Sigmoid colon (tissue), 7 donors: ENCODE measurements around the gene UBR2. TPM values are rescaled to one million over a fixed set of nuclear protein-coding genes. Genes with fewer than 3 reads are reported as not detected.
"Not testable (repeated sequence)": the region's sequence is repeated elsewhere in the genome, so short reads cannot be mapped to it uniquely, and the experiment has no call there.

Source experiments
- DNase-seq: peaks from one replicate; pipeline ENCODE4 v3.0.0-alpha.2; 2019
- H3K27ac ChIP-seq, 4 donors: fragments of 200-600 bp; sonication (generic); one replicate each; pipeline ENCODE4 v1.5.1; 2016 to 2019; ENCODE audit warnings: mild to moderate bottlenecking in 1 of 4
- H3K27me3 ChIP-seq, 3 donors: fragments of 200-600 bp; sonication (generic); one replicate each; pipeline ENCODE4 v1.5.1; 2019; ENCODE audit warnings: mild to moderate bottlenecking in 1 of 3
- H3K36me3 ChIP-seq, 4 donors: fragments of 200-600 bp; sonication (generic); one replicate each; pipeline ENCODE4 v1.5.1; 2016 to 2019
- H3K4me1 ChIP-seq, 4 donors: fragments of 200-600 bp; sonication (generic); one replicate each; pipeline ENCODE4 v1.5.1; 2017 to 2019
- H3K4me3 ChIP-seq, 4 donors: fragments of 200-600 bp; sonication (generic); one replicate each; pipeline ENCODE4 v1.5.1; 2017 to 2019; ENCODE audit warnings: mild to moderate bottlenecking in 2 of 4, moderate library complexity in 1 of 4
- H3K9me3 ChIP-seq, 4 donors: fragments of 200-600 bp in 3 of 4; sonication (generic) in 3 of 4; one replicate each; pipeline versions ENCODE4 v1.5.1 to v1.6.1; 2013 to 2019
- EP300 ChIP-seq, 4 donors: sonication (generic); formaldehyde crosslinking; IDR thresholded peaks; one replicate each; pipeline ENCODE4 v1.6.1; 2017; ENCODE audit warnings: antibody characterized with exemption in 4 of 4
- POLR2A ChIP-seq, 2 donors: fragments of 450-650 bp; IDR thresholded peaks; one replicate each; pipeline ENCODE4 v1.6.1; 2016; ENCODE audit warnings: antibody characterized with exemption in 2 of 2, mild to moderate bottlenecking in 2 of 2, moderate library complexity in 2 of 2
- POLR2AphosphoS5 ChIP-seq, 4 donors: sonication (generic); formaldehyde crosslinking; IDR thresholded peaks; one replicate each; pipeline ENCODE4 v1.6.1; 2017; ENCODE audit warnings: antibody characterized with exemption in 4 of 4
- WGBS, 2 donors: extraction: QIAGEN DNeasy Blood & Tissue Kit; methylation state at CpG; one replicate each; pipeline ENCODE4 v1.1.7; 2013; 5-methylcytosine and 5-hydroxymethylcytosine counted together
- intact Hi-C: fragments of 100-400 bp; cut with DNase I; formaldehyde crosslinking; loops from one replicate; pipeline ENCODE4 v1.15.1; 2023
- polyA plus RNA-seq, 3 donors: library from polyadenylated mRNA; stranded (reverse); fragments of 200-250 nt; gene quantifications; one replicate each; pipeline ENCODE4 v1.2.3, GENCODE V29; 2013
- total RNA-seq, 4 donors: library from RNA; depleted of rRNA; stranded (reverse); fragments of >200 nt; gene quantifications; one replicate each; pipeline ENCODE4 v1.1.0, GENCODE V29; 2016
- TF ChIP-seq, protein P1 (sequence below), 4 experiments: fragments of 450-650 bp in 3 of 4; fragments of 200-600 bp in 1 of 4; IDR thresholded peaks; one replicate each; pipeline ENCODE4 v1.5.1; 2016 to 2019; ENCODE audit warnings: antibody characterized with exemption in 4 of 4, mild to moderate bottlenecking in 3 of 4, moderate library complexity in 2 of 4
- donor health status: healthy with polysubstance abuse.
- donor health status: Bipolar disorder and iron deficiency.
- donor health status: healthy.

UBR2 gene
- total and polyA plus RNA-seq, 7 donors, result 6.6 to 34.3 (median 30.4) TPM

DNA sequence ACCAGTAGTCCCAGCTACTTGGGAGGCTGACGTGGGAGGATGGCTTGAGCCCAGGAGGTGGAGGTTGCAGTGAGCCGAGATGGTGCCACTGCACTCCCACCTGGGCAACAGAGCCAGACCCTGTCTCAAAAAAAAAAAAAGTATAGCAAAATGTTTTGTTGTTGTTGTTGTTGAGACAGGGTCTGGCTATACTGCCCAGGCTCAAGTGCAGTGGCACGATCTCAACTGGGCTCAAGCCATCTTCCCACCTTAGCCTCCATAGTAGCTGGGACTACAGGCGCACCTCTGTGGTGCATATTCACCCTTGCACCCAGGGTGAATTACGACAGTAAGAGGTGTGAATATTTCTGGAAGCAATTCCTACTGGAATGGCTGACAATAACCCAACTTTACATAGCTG, 11.4 kb upstream of the UBR2 start:
- H3K36me3 ChIP-seq, result no peaks in the 10 kb centered on the region
- peaks cover 0 to 10% (median 6%) of the 10 kb centered on the region in 4 donors for H3K4me1 ChIP-seq
- no peaks in the 10 kb centered on the region for H3K27me3 ChIP-seq
- TF ChIP-seq, protein P1, sequence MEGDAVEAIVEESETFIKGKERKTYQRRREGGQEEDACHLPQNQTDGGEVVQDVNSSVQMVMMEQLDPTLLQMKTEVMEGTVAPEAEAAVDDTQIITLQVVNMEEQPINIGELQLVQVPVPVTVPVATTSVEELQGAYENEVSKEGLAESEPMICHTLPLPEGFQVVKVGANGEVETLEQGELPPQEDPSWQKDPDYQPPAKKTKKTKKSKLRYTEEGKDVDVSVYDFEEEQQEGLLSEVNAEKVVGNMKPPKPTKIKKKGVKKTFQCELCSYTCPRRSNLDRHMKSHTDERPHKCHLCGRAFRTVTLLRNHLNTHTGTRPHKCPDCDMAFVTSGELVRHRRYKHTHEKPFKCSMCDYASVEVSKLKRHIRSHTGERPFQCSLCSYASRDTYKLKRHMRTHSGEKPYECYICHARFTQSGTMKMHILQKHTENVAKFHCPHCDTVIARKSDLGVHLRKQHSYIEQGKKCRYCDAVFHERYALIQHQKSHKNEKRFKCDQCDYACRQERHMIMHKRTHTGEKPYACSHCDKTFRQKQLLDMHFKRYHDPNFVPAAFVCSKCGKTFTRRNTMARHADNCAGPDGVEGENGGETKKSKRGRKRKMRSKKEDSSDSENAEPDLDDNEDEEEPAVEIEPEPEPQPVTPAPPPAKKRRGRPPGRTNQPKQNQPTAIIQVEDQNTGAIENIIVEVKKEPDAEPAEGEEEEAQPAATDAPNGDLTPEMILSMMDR (IDR thresholded peaks at IDR 0.05), result no peak
- no peak for TF ChIP-seq POLR2AphosphoS5 (IDR thresholded peaks at IDR 0.05)
- TF ChIP-seq EP300 (IDR thresholded peaks at IDR 0.05), result no peak
- no peak for TF ChIP-seq POLR2A (IDR thresholded peaks at IDR 0.05)
- intact Hi-C loops, result no loop called here
- H3K9me3 ChIP-seq, result no peaks in the 10 kb centered on the region
- 77 to 93% methylated on average over 5 of the region's 5 CpGs for WGBS, 2 donors
- DNase-seq, result no peak
- H3K4me3 ChIP-seq, result no peak overlapping the region
- no peak overlapping the region for H3K27ac ChIP-seq

DNA sequence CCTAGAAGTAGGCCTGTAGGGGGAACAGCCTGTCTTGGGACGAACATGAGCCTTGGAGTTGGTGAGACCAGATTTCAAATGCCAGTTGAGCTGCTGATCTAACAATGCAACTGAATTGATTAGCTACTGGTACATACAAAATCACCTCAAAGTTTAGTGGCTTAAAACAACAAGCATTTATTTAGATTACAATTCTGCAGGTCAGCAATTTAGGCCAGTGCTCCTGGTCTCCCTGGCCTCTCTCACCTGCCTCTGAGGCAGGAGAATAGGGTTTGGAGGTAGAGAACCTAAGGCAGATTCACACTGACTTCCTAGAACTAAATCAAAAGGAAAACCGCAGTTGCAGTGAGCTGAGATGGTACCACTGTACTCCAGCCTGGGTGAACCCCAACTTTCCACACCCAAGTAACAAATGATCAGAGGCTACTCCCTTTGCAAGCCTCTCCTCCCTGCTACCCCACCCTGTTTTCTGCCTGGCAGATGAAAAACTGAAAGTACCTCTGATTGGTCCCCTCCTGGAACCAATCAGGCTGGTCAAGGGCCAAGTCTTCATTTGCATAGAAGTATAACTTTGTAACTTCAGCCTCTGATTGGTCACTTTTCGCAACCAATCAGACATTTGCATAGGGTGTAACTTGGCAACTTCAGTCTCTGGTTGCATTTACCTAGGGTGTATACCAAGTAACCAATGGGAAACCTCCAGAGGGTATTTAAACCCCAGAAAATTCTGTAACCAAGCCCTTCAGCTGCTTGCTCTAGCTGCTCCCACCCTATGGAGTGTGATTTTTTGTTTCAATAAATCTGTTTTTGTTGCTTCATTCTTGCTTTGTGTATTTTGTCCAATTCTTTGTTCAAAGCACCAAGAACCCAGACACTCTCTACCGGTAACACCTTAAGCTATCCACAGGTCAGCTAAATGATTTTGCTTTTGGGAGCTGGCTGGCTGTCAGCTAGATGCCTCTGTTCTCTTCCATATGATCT, 8.1 kb upstream of the UBR2 start:
- no peak overlapping the region for H3K27ac ChIP-seq
- H3K9me3 ChIP-seq, result no peaks in the 10 kb centered on the region
- TF ChIP-seq POLR2AphosphoS5 (IDR thresholded peaks at IDR 0.05), result peak in 1 of 4 donors; percentile 12
- TF ChIP-seq, protein P1 (IDR thresholded peaks at IDR 0.05), result no peak
- no peak for TF ChIP-seq POLR2A (IDR thresholded peaks at IDR 0.05)
- no peaks in the 10 kb centered on the region for H3K27me3 ChIP-seq
- no peak overlapping the region for H3K4me3 ChIP-seq
- WGBS, 2 donors, result 35 to 77% methylated on average over 4 of the region's 4 CpGs
- H3K4me1 ChIP-seq, result peaks cover 0 to 10% (median 0%) of the 10 kb centered on the region in 4 donors
- DNase-seq, result no peak
- intact Hi-C loops, result no loop called here
- no peaks in the 10 kb centered on the region for H3K36me3 ChIP-seq

DNA sequence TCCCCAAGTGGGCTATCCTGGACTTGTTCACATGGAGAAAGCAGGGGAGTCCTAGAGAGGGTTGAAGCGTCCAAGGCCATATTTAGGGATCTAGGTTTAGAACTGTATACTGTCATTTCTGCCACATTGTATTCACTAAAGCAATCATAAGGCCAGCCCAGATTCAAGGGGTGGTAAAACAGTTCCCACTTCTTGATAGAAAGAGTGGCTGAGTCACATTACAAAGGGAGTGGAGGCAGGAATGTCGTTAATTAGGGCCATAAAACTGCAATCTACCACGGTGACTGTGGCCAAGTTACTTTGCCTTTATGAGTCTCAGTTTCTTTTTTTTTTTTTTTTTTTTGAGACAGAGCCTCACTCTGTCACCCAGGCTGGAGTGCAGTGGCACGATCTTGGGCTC, 7.4 kb upstream of the UBR2 start:
- intact Hi-C loops, result no loop called here
- no peaks in the 10 kb centered on the region for H3K27me3 ChIP-seq
- H3K9me3 ChIP-seq, result no peaks in the 10 kb centered on the region
- no peak for TF ChIP-seq EP300 (IDR thresholded peaks at IDR 0.05)
- no peak for TF ChIP-seq POLR2AphosphoS5 (IDR thresholded peaks at IDR 0.05)
- TF ChIP-seq POLR2A (IDR thresholded peaks at IDR 0.05), result no peak
- TF ChIP-seq, protein P1 (IDR thresholded peaks at IDR 0.05), result no peak
- WGBS, 2 donors, result 11 to 58% methylated on average over 4 of the region's 4 CpGs
- H3K4me1 ChIP-seq, result peaks cover 0 to 10% (median 0%) of the 10 kb centered on the region in 4 donors
- DNase-seq, result no peak
- H3K27ac ChIP-seq, result no peak overlapping the region
- H3K4me3 ChIP-seq, result no peak overlapping the region
- no peaks in the 10 kb centered on the region for H3K36me3 ChIP-seq

DNA sequence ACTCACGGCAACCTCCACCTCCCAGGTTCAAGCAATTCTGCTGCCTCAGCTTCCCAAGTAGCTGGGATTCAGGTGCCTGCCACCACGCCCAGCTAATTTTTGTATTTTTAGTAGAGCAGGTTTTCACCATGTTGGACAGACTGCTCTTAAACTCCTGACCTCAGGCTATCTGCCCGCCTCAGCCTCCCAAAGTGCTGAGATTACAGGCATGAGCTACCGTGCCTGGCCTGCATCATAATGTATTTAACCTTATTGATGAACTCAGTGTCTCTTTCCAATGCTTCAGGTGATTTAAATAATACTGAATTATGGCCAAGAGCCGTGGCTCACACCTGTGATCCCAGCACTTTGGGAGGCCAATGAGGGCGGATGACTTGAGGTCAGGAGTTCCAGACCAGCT, 4.6 kb upstream of the UBR2 start:
- 88 to 94% methylated on average over 6 of the region's 6 CpGs for WGBS, 2 donors
- H3K36me3 ChIP-seq, DNase-seq, H3K27ac ChIP-seq, H3K4me3 ChIP-seq, H3K4me1 ChIP-seq, intact Hi-C loops, H3K27me3 ChIP-seq, H3K9me3 ChIP-seq: not testable (repeated sequence)

DNA sequence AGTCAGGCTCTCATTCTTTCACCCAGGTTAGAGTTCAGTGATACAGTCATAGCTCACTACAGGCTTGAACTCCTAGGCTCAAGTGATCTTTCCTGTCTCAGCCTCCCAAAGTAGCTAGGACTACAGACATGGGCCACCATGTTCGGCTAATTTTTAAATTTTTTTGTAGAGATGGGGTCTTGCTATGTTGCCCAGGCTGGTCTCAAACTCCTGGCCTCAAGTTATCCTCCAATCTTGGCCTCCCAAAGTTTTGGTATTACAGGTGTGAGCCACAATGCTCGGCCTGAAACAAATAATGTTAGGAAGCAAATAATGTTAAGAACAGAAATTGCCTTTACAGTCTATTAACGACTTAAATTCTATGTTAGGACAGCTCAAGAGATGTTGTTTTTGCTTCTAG, 1.8 kb upstream of the UBR2 start:
- TF ChIP-seq POLR2AphosphoS5 (IDR thresholded peaks at IDR 0.05) (no peak), EP300 (IDR thresholded peaks at IDR 0.05) (no peak), POLR2A (IDR thresholded peaks at IDR 0.05) (no peak)
- TF ChIP-seq, protein P1 (IDR thresholded peaks at IDR 0.05), result no peak
- intact Hi-C loops, result no loop called here
- H3K27ac ChIP-seq, result no peak overlapping the region
- 55 to 79% methylated on average over 3 of the region's 3 CpGs for WGBS, 2 donors
- no peaks in the 10 kb centered on the region for H3K9me3 ChIP-seq
- H3K36me3 ChIP-seq, result no peaks in the 10 kb centered on the region
- no peaks in the 10 kb centered on the region for H3K27me3 ChIP-seq
- H3K4me3 ChIP-seq, result no peak overlapping the region
- DNase-seq, result no peak
- peaks cover 0 to 23% (median 20%) of the 10 kb centered on the region in 4 donors for H3K4me1 ChIP-seq
